ENCODE measurements around the gene ARFGEF2. TPM values are rescaled to one million over a fixed set of nuclear protein-coding genes. Genes with fewer than 3 reads are reported as not detected.
"Not testable (repeated sequence)": the region's sequence is repeated elsewhere in the genome, so short reads cannot be mapped to it uniquely, and the experiment has no call there.

Gene ARFGEF2
- total RNA-seq, 1 experiment from 2014 or later: 22.2 TPM

GRCh38 chr20:48886811-48887210, 34.7 kb upstream of the ARFGEF2 start:
- DNase-seq (ENCODE audit: low read depth, low spot score) (no peak), ATAC-seq (no peak)
- Histone ChIP-seq H3K79me2 (ENCODE audit: insufficient read depth, low read length) (no peaks in the 10 kb centered on the region), H2AFZ (ENCODE audit: low read depth, low read length, poor library complexity, severe bottlenecking) (no peak overlapping the region), H3K36me3 (ENCODE audit: control insufficient read depth in 1 of 2, insufficient read depth in 2 of 2, low read length in 2 of 2) (no peaks in the 10 kb centered on the region), H4K20me1 (ENCODE audit: insufficient read depth) (no peaks in the 10 kb centered on the region), H3K9me2 (ENCODE audit: insufficient read depth) (no peaks in the 10 kb centered on the region), H3K9me3 (ENCODE audit: control insufficient read depth in 1 of 2, insufficient read depth in 1 of 2, low read depth in 1 of 2, low read length in 2 of 2) (no peaks in the 10 kb centered on the region), H3K4me3 (replicated peaks in 1 of 2; ENCODE audit: low read depth in 1 of 2, low read length in 2 of 2) (no peak overlapping the region), H3K4me2 (ENCODE audit: low read length) (no peak overlapping the region), H3K27me3 (ENCODE audit: insufficient read depth, low read length) (no peaks in the 10 kb centered on the region), H3K9ac (ENCODE audit: low read length) (no peak overlapping the region), H3K4me1 (ENCODE audit: control insufficient read depth in 1 of 2, insufficient read depth in 2 of 2, low read length in 2 of 2) (no peaks in the 10 kb centered on the region), H3K27ac (ENCODE audit: low read depth, low read length) (no peak overlapping the region)
- TF ChIP-seq POLR2A (IDR thresholded peaks at IDR 0.05; ENCODE audit: borderline replicate concordance, extremely low read depth, insufficient read depth, insufficient read length) (no peak), CTCF (IDR thresholded peaks at IDR 0.05 in 2 of 3, conservative IDR thresholded peaks at IDR 0.05 in 1 of 3; ENCODE audit: borderline replicate concordance in 1 of 3, insufficient read depth in 1 of 3, low read depth in 2 of 3, low read length in 2 of 3) (no peak), SRF (IDR thresholded peaks at IDR 0.05; ENCODE audit: low read depth) (no peak), EZH2phosphoT487 (IDR thresholded peaks at IDR 0.05; ENCODE audit: borderline replicate concordance) (no peak), SIN3A (IDR thresholded peaks at IDR 0.05; ENCODE audit: low read depth) (no peak), CBX3 (IDR thresholded peaks at IDR 0.05; ENCODE audit: low read depth) (no peak), TCF7L2 (IDR thresholded peaks at IDR 0.05; ENCODE audit: borderline replicate concordance, extremely low read depth, insufficient read depth, insufficient read length) (no peak), ATF3 (IDR thresholded peaks at IDR 0.05) (no peak), EGR1 (IDR thresholded peaks at IDR 0.05; ENCODE audit: low read depth) (no peak), SP1 (IDR thresholded peaks at IDR 0.05; ENCODE audit: low read depth) (no peak), POLR2AphosphoS5 (IDR thresholded peaks at IDR 0.05; ENCODE audit: low read depth, low read length) (no peak), ZFX (IDR thresholded peaks at IDR 0.05) (no peak), EZH2 (IDR thresholded peaks at IDR 0.05) (no peak), MAX (IDR thresholded peaks at IDR 0.05) (no peak)
- RAD21 ChIA-PET (ENCODE audit: low non-redundant PET in 1 of 2, low total read pairs in 2 of 2, uncharacterized antibody in 2 of 2, unreplicated experiment in 2 of 2): no interaction called here
- no TSS peak for BruUV-seq (replicated peaks)
- intact Hi-C loops (cut with micrococcal nuclease): no loop called here
- CTCF ChIA-PET: no interaction called here
- POLR2A ChIA-PET: no interaction called here

- CTCF ChIA-PET; H3K4me3 ChIP-seq (replicated peaks in 1 of 2; ENCODE audit: low read depth in 1 of 2, low read length in 2 of 2); RAD21 ChIA-PET (ENCODE audit: low non-redundant PET in 1 of 2, low total read pairs in 2 of 2, uncharacterized antibody in 2 of 2, unreplicated experiment in 2 of 2); ATAC-seq; BruUV-seq (replicated peaks); H4K20me1 ChIP-seq (ENCODE audit: insufficient read depth); DNase-seq (ENCODE audit: low read depth, low spot score); POLR2A ChIA-PET; H3K9ac ChIP-seq (ENCODE audit: low read length); H3K4me1 ChIP-seq (ENCODE audit: control insufficient read depth in 1 of 2, insufficient read depth in 2 of 2, low read length in 2 of 2); H3K27me3 ChIP-seq (ENCODE audit: insufficient read depth, low read length); H2AFZ ChIP-seq (ENCODE audit: low read depth, low read length, poor library complexity, severe bottlenecking); H3K36me3 ChIP-seq (ENCODE audit: control insufficient read depth in 1 of 2, insufficient read depth in 2 of 2, low read length in 2 of 2); H3K9me2 ChIP-seq (ENCODE audit: insufficient read depth); intact Hi-C loops (cut with micrococcal nuclease); H3K4me2 ChIP-seq (ENCODE audit: low read length); H3K27ac ChIP-seq (ENCODE audit: low read depth, low read length); H3K9me3 ChIP-seq (ENCODE audit: control insufficient read depth in 1 of 2, insufficient read depth in 1 of 2, low read depth in 1 of 2, low read length in 2 of 2); H3K79me2 ChIP-seq (ENCODE audit: insufficient read depth, low read length): not testable (repeated sequence)
Measured at GRCh38 chr20:48888517-48888916, 33.0 kb upstream of the ARFGEF2 start.
